Muscle of leg (tissue), 16 donors: ENCODE results near the gene MPRIP. TPM values are rescaled to one million over a fixed set of nuclear protein-coding genes. Genes with fewer than 3 reads are reported as not detected.
"Not testable (repeated sequence)": the region's sequence is repeated elsewhere in the genome, so short reads cannot be mapped to it uniquely, and the experiment has no call there.

Source experiments
- DNase-seq: peaks from one replicate; pipeline ENCODE4 v3.0.0; 2013
- H3K27ac ChIP-seq: one replicate; pipeline ENCODE4 v1.5.1; 2013; ENCODE audit warnings: mild to moderate bottlenecking, low read length, control low read depth
- H3K27me3 ChIP-seq: one replicate; pipeline ENCODE4 v1.6.1; 2013; ENCODE audit warnings: low read length; ENCODE audit not compliant: control insufficient read depth, insufficient read depth
- H3K36me3 ChIP-seq: one replicate; pipeline ENCODE4 v1.6.1; 2013; ENCODE audit warnings: low read length; ENCODE audit not compliant: control insufficient read depth, insufficient read depth
- H3K4me1 ChIP-seq: one replicate; pipeline ENCODE4 v1.6.1; 2013; ENCODE audit warnings: low read length; ENCODE audit not compliant: control insufficient read depth, insufficient read depth
- H3K4me3 ChIP-seq: one replicate; pipeline ENCODE4 v1.5.1; 2013; ENCODE audit warnings: low read length, control low read depth
- H3K9me3 ChIP-seq: replicated peaks from 2 replicates; pipeline ENCODE4 v1.6.1; 2013; ENCODE audit warnings: low read depth, low read length; ENCODE audit not compliant: control insufficient read depth
- WGBS: methylation state at CpG from one replicate; pipeline ENCODE4 v1.1.5; 2013; ENCODE audit warnings: missing lambda C conversion rate; ENCODE audit not compliant: insufficient coverage; 5-methylcytosine and 5-hydroxymethylcytosine counted together
- long read RNA-seq, 11 donors: transcript quantifications; one replicate each; lab custom pipeline, GENCODE V29; 2026
- polyA plus RNA-seq, 8 donors: library from polyadenylated mRNA; unstranded; fragments of 120-200 nt; gene quantifications; one replicate each; pipeline versions ENCODE4 v1.2.1 to v1.2.3, GENCODE V29; 2013; ENCODE audit warnings: inconsistent platforms in 1 of 8, low replicate concordance in 1 of 8; ENCODE audit not compliant: insufficient read length in 8 of 8, insufficient read depth in 1 of 8
- total RNA-seq: library from RNA; stranded (reverse); fragments of 120-200 nt; gene quantifications from one replicate; pipeline ENCODE4 v1.2.4, GENCODE V29; 2013

Gene MPRIP
- total RNA-seq: 144 TPM
- polyA plus RNA-seq: 100 to 1,000 TPM; 160 to 211 (median 200) TPM
- long read RNA-seq, donor 1, partial matches to known transcripts: 0 of 6 reads
- long read RNA-seq, donor 1, other reads (novel, unspliced or antisense): 0 of 6 reads
- long read RNA-seq, donor 2: 0 reads
- long read RNA-seq, donor 3, full-length matches to known transcripts: 11 of 78 reads
- long read RNA-seq, donor 3, partial matches to known transcripts: 60 of 78 reads
- long read RNA-seq, donor 3, other reads (novel, unspliced or antisense): 7 of 78 reads
- long read RNA-seq, donor 4, partial matches to known transcripts: 55 of 59 reads
- long read RNA-seq, donor 4, other reads (novel, unspliced or antisense): 0 of 59 reads
- long read RNA-seq, donor 5, full-length matches to known transcripts: 13 of 82 reads
- long read RNA-seq, donor 5, partial matches to known transcripts: 69 of 82 reads
- long read RNA-seq, donor 5, other reads (novel, unspliced or antisense): 0 of 82 reads
- long read RNA-seq, donor 6, full-length matches to known transcripts: 10 of 46 reads
- long read RNA-seq, donor 6, partial matches to known transcripts: 36 of 46 reads
- long read RNA-seq, donor 6, other reads (novel, unspliced or antisense): 0 of 46 reads
- long read RNA-seq, donor 7, transcript MPRIP-202 (24 exons, 3,846 nt): major isoform, 7 of 110 reads
- long read RNA-seq, donor 7, partial matches to known transcripts: 101 of 110 reads
- long read RNA-seq, donor 7, other reads (novel, unspliced or antisense): 0 of 110 reads
- long read RNA-seq, donor 8, partial matches to known transcripts: 17 of 19 reads
- long read RNA-seq, donor 8, other reads (novel, unspliced or antisense): 0 of 19 reads
- long read RNA-seq, donor 9, full-length matches to known transcripts: 2 of 71 reads
- long read RNA-seq, donor 9, partial matches to known transcripts: 69 of 71 reads
- long read RNA-seq, donor 9, other reads (novel, unspliced or antisense): 0 of 71 reads
- long read RNA-seq, donor 10, partial matches to known transcripts: 40 of 45 reads
- long read RNA-seq, donor 10, other reads (novel, unspliced or antisense): 0 of 45 reads
- long read RNA-seq, donor 11, full-length matches to known transcripts: 6 of 95 reads
- long read RNA-seq, donor 11, partial matches to known transcripts: 89 of 95 reads
- long read RNA-seq, donor 11, other reads (novel, unspliced or antisense): 0 of 95 reads

GRCh38 chr17:17042384-17042736 is at the start of gene MPRIP:
Gene MPRIP, plus strand, starts transcription at chr17:17042457. Its CDS starts 392 bp downstream, at chr17:17042849.
- Histone ChIP-seq H3K27me3 (no peaks in the 10 kb centered on the region), H3K9me3 (no peaks in the 10 kb centered on the region), H3K27ac (peak within 1 kb of the TSS; percentile 96), H3K4me1 (peaks cover 54% of the 10 kb centered on the region), H3K36me3 (no peaks in the 10 kb centered on the region), H3K4me3 (peak within 1 kb of the TSS; percentile 93)
- no peak for DNase-seq
- 0% methylated on average over 63 of the region's 67 CpGs for WGBS

DNA sequence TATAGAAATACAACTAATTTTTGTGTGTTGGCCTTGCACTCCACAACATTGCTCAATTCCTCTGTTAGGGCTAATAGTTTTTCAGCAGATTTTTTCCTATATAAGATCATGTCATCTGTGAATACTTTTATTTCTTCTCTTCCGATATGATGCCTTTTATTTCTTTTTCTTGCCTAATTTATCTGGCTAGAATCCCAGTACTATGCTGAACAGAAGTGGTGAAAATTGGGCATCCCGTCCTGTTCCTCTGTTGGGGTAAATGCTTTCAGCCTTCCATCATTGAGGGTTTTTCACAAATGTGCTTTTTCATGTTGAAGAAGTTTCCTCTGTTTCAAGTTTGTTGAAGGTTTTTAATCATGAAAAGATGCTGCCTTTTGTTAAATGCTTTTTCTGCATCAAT is 47.6 kb upstream of the MPRIP start:
- H3K27ac ChIP-seq: no peak overlapping the region
- H3K9me3 ChIP-seq: no peaks in the 10 kb centered on the region
- no peaks in the 10 kb centered on the region for H3K36me3 ChIP-seq
- H3K4me3 ChIP-seq: no peak overlapping the region
- 0% methylated on average over 1 of the region's 2 CpGs for WGBS
- no peaks in the 10 kb centered on the region for H3K27me3 ChIP-seq
- DNase-seq: no peak
- peaks cover 3% of the 10 kb centered on the region for H3K4me1 ChIP-seq

- H3K36me3 ChIP-seq: no peaks in the 10 kb centered on the region
- no peaks in the 10 kb centered on the region for H3K27me3 ChIP-seq
- no peaks in the 10 kb centered on the region for H3K9me3 ChIP-seq
- no peak overlapping the region for H3K27ac ChIP-seq
- DNase-seq: no peak
- H3K4me1 ChIP-seq: peaks cover 3% of the 10 kb centered on the region
- 95% methylated on average over 3 of the region's 7 CpGs for WGBS
- H3K4me3 ChIP-seq: no peak overlapping the region
These were observed 46.3 kb upstream of the MPRIP start for GRCh38 chr17:16995930-16996329.

- not testable (repeated sequence) for H3K4me3 ChIP-seq, DNase-seq, H3K27me3 ChIP-seq, H3K27ac ChIP-seq, H3K9me3 ChIP-seq, H3K4me1 ChIP-seq, H3K36me3 ChIP-seq
- 67% methylated on average over 3 of the region's 11 CpGs for WGBS
These were observed 45.5 kb upstream of the MPRIP start for GRCh38 chr17:16996726-16997125.

DNA sequence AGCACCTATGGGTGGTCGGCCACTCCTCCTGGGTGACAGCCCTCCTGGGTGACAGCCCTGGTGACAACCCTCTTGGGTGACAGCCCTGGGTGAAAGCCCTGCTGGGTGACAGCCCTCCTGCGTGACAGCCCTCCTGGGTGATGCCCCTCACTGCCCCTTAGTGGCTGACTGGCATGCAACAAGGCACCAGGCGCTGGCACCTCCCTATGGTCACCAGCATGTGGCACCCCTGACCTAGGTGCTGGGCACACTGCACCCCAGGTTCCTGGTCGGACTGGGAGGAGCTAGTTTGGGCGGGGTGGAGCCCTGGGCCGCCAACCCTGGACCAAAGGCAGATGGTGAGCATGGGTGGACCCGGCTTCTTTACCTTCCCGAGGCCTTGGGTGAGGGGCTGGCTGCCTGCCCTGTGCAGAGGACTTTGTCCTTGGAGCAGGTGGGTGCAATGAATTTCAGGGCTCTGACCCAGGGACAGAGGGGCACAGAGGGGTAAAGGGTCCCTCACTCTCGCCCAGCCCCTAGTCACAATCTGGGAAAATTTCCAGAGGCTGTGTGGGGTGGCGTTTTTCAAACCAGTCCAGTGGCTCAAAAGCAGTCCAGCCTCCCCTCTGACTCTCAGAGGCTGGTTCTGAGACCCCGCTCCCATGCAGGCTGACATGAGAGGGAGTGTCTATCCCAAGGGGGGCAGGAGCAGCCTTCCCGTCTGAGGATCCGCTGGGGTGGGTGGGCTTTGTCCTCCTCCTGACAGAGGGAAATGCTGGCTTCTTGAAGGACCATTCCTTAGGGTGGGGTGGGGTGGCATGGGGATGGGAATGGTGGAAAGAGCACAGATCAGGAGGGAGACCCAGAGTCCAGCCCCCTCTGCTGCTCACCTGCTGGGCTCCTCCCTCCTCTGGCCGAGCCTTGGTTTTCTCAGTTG is 44.5 kb upstream of the MPRIP start:
- no peak for DNase-seq
- Histone ChIP-seq H3K9me3 (no peaks in the 10 kb centered on the region), H3K4me3 (no peak overlapping the region), H3K4me1 (peaks cover 8% of the 10 kb centered on the region), H3K36me3 (no peaks in the 10 kb centered on the region), H3K27ac (no peak overlapping the region), H3K27me3 (peaks cover 4% of the 10 kb centered on the region)
- WGBS: 85% methylated on average over 11 of the region's 14 CpGs

GRCh38 chr17:16999931-17000625 is 42.2 kb upstream of the MPRIP start:
- Histone ChIP-seq H3K36me3 (no peaks in the 10 kb centered on the region), H3K27me3 (peaks cover 4% of the 10 kb centered on the region), H3K4me1 (peaks cover 8% of the 10 kb centered on the region), H3K4me3 (no peak overlapping the region), H3K9me3 (no peaks in the 10 kb centered on the region), H3K27ac (peak overlapping the region; percentile 5)
- DNase-seq: no peak
- WGBS: 38% methylated on average over 1 of the region's 7 CpGs

DNA sequence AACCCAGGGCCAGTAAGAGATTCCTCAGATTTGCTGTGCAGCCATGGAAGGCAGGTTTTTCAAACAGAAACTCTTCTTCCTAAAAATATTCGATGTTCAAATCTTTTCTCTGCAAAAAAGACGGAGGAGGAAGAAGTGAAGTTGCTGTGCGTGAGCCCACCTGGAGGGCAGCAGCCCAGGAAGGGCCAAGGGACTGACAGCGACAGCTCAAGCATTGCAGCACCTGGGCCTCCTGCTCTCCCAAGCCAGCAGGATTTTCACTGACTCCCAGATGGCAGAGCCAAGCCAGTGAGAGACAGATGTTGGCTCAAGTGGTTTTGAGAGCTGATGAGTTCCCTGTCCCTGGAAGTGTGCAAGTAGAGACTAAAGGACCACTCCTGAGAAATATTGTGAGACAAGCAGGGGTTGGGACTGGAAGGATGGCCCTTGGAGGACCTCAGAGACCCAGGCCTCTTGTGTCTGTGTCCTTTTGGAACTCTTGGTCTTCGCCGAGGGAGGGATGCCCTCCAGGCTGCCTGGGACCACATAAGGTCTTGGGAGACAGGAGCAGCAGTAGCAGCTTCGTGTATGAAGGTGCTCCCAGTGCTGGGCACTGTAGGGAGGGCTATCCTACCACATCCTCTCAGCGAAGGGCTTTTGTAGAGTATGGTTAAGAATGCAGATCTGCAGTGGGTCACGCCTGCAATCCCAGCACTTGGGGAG is 41.0 kb upstream of the MPRIP start:
- DNase-seq: no peak
- Histone ChIP-seq H3K4me1 (peaks cover 8% of the 10 kb centered on the region), H3K9me3 (no peaks in the 10 kb centered on the region), H3K4me3 (no peak overlapping the region), H3K27ac (no peak overlapping the region), H3K27me3 (peaks cover 4% of the 10 kb centered on the region), H3K36me3 (no peaks in the 10 kb centered on the region)
- 57% methylated on average over 3 of the region's 9 CpGs for WGBS

- H3K4me3 ChIP-seq: no peak overlapping the region
- no peaks in the 10 kb centered on the region for H3K36me3 ChIP-seq
- H3K27me3 ChIP-seq: peaks cover 4% of the 10 kb centered on the region
- H3K9me3 ChIP-seq: no peaks in the 10 kb centered on the region
- H3K4me1 ChIP-seq: peaks cover 8% of the 10 kb centered on the region
- DNase-seq: peak; percentile 75
- 22% methylated on average over 18 of the region's 22 CpGs for WGBS
- H3K27ac ChIP-seq: no peak overlapping the region
These were observed 40.3 kb upstream of the MPRIP start for GRCh38 chr17:17001874-17002520.
